Neural progenitor cell (in vitro differentiated cells): ENCODE results near the gene POLD3. TPM values are rescaled to one million over a fixed set of nuclear protein-coding genes. Genes with fewer than 3 reads are reported as not detected.
A peak's percentile ranks its signal among the peaks of the same experiment; 100 is the strongest.

Source experiments
- DNase-seq: peaks from one replicate; pipeline ENCODE4 v3.0.0-alpha.2; 2016; ENCODE audit warnings: low spot score
- H2AFZ ChIP-seq: fragments of 200-600 bp; sonication (generic); replicated peaks from 2 replicates; pipeline ENCODE4 v1.6.1; 2016; ENCODE audit warnings: antibody characterized with exemption
- H3F3A ChIP-seq: fragments of 200-600 bp; sonication (generic); 2 replicates; pipeline ENCODE4 v1.6.1; 2016; ENCODE audit warnings: antibody characterized with exemption, low read depth
- H3K27ac ChIP-seq: fragments of 200-600 bp; sonication (generic); 2 replicates; pipeline ENCODE4 v1.5.1; 2016; ENCODE audit warnings: mild to moderate bottlenecking
- H3K27me3 ChIP-seq: fragments of 200-600 bp; sonication (generic); 2 replicates; pipeline ENCODE4 v1.6.1; 2016; ENCODE audit warnings: mild to moderate bottlenecking, moderate library complexity
- H3K36me3 ChIP-seq: fragments of 200-600 bp; sonication (generic); 2 replicates; pipeline ENCODE4 v1.5.1; 2016
- H3K4me1 ChIP-seq: fragments of 200-600 bp; sonication (generic); 2 replicates; pipeline ENCODE4 v1.6.1; 2016; ENCODE audit warnings: mixed run types
- H3K4me2 ChIP-seq: fragments of 200-600 bp; sonication (generic); 2 replicates; pipeline ENCODE4 v1.6.1; 2016
- H3K4me3 ChIP-seq: fragments of 200-600 bp; sonication (generic); 2 replicates; pipeline ENCODE4 v1.5.1; 2016
- H3K79me2 ChIP-seq: fragments of 200-600 bp; sonication (generic); 2 replicates; pipeline ENCODE4 v1.6.1; 2016; ENCODE audit warnings: low read depth
- H3K9ac ChIP-seq: fragments of 200-600 bp; sonication (generic); 2 replicates; pipeline ENCODE4 v1.6.1; 2016
- H3K9me3 ChIP-seq: fragments of 200-600 bp; sonication (generic); 2 replicates; pipeline ENCODE4 v1.5.1; 2016; ENCODE audit warnings: low read depth
- H4K20me1 ChIP-seq: fragments of 200-600 bp; sonication (generic); 2 replicates; pipeline ENCODE4 v1.6.1; 2016; ENCODE audit warnings: low read depth
- H3K27ac Mint-ChIP-seq: 3 replicates; pipeline ENCODE4 v1.8.0; 2021; ENCODE audit warnings: mixed read lengths
- H3K27me3 Mint-ChIP-seq: 2 replicates; pipeline ENCODE4 v1.8.0; 2022; ENCODE audit warnings: low read depth, mild to moderate bottlenecking, inconsistent platforms, moderate library complexity, mixed read lengths; ENCODE audit not compliant: insufficient read depth
- H3K36me3 Mint-ChIP-seq: 3 replicates; pipeline ENCODE4 v1.8.0; 2021; ENCODE audit warnings: mixed read lengths
- H3K4me1 Mint-ChIP-seq: 3 replicates; pipeline ENCODE4 v1.8.0; 2021; ENCODE audit warnings: mixed read lengths
- H3K4me3 Mint-ChIP-seq: 3 replicates; pipeline ENCODE4 v1.8.0; 2021; ENCODE audit warnings: mild to moderate bottlenecking, moderate library complexity, mixed read lengths
- H3K9me3 Mint-ChIP-seq: 3 replicates; pipeline ENCODE4 v1.8.0; 2020; ENCODE audit warnings: mixed read lengths
- EZH2 ChIP-seq: fragments of 200-600 bp; sonication (generic); IDR thresholded peaks from 2 replicates; pipeline ENCODE4 v1.6.1; 2017; ENCODE audit warnings: antibody characterized with exemption, mild to moderate bottlenecking, moderate library complexity
- EZH2phosphoT487 ChIP-seq: fragments of 200-600 bp; sonication (generic); IDR thresholded peaks from 2 replicates; pipeline ENCODE4 v1.6.1; 2017; ENCODE audit warnings: antibody characterized with exemption
- total RNA-seq: library from RNA; depleted of rRNA; stranded (reverse); fragments of >200 nt; gene quantifications from 2 replicates; pipeline ENCODE4 v1.2.3, GENCODE V29; 2015; ENCODE audit warnings: low replicate concordance
- TF ChIP-seq, protein P1 (sequence below): fragments of 200-600 bp; sonication (generic); IDR thresholded peaks from 2 replicates; pipeline ENCODE4 v1.5.1; 2017; ENCODE audit warnings: antibody characterized with exemption, mild to moderate bottlenecking

The POLD3 gene, protein sequence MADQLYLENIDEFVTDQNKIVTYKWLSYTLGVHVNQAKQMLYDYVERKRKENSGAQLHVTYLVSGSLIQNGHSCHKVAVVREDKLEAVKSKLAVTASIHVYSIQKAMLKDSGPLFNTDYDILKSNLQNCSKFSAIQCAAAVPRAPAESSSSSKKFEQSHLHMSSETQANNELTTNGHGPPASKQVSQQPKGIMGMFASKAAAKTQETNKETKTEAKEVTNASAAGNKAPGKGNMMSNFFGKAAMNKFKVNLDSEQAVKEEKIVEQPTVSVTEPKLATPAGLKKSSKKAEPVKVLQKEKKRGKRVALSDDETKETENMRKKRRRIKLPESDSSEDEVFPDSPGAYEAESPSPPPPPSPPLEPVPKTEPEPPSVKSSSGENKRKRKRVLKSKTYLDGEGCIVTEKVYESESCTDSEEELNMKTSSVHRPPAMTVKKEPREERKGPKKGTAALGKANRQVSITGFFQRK
- total RNA-seq = 45.4 and 56.9 TPM in 2 replicates

DNA sequence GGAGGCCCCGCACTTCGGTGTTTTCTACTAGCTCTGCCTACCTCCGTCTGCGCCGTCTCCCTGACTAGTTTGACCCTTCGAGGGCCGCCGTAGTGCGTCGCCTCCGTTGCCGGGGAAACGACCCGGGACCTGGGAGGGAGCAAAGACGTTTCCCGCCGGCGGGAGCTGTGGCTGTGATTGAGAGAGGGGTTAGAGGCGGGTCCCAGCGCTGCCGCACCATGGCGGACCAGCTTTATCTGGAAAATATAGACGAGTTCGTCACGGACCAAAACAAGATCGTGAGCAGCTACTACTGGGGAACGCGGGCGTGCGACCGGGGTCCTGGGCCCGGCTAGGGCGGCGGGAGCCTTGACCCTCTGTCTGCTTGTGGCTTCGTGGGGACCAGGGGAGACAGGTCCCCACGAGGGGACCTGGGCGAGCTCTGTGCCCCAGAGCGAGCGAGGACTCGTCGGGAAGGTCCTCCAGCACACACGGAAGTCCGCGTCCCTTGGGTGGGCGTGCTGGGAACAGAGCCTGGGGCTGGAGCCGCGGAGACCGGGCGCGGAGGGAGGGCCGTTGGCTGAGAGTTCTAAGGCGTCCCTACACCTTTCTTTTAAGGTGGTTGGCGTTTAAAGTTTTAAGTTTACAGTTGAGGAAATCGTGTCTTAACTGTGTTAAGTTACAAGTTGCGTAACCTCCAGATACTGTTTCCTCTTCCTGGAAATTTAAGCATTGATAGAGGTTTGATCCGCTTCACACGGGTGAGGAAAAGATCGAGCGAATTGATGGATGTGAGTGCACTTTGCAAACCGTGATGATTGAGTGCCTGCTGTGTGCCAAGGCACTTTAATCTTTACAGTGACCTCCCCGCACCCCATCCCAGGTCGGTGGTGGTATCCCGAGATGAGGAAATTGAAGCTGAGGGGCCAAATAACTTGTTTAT lies at the start of gene POLD3:
TSS of gene POLD3 (plus strand) at position 142 of the 922 bp plus-strand sequence. CDS start at position 219, 77 bp downstream.
- peaks cover 7% of the 10 kb centered on the region for H3K9me3 Mint-ChIP-seq
- peaks cover 5% of the 10 kb centered on the region for H3K36me3 ChIP-seq
- H3K4me3 ChIP-seq = peak within 1 kb of the TSS; percentile 92
- H3K27me3 ChIP-seq = no peaks in the 10 kb centered on the region
- H3K4me1 ChIP-seq = peaks cover 15% of the 10 kb centered on the region
- peak within 1 kb of the TSS; percentile 100 for H3K4me3 Mint-ChIP-seq
- H3F3A ChIP-seq = no peaks in the 10 kb centered on the region
- H3K36me3 Mint-ChIP-seq = peaks cover 27% of the 10 kb centered on the region
- DNase-seq = peak; percentile 97
- peak within 1 kb of the TSS; percentile 97 for H3K4me2 ChIP-seq
- peak within 1 kb of the TSS; percentile 56 for H3K27ac ChIP-seq
- peak within 1 kb of the TSS; percentile 98 for H2AFZ ChIP-seq
- peaks cover 50% of the 10 kb centered on the region for H3K79me2 ChIP-seq
- no peak for TF ChIP-seq EZH2
- TF ChIP-seq, protein P1, sequence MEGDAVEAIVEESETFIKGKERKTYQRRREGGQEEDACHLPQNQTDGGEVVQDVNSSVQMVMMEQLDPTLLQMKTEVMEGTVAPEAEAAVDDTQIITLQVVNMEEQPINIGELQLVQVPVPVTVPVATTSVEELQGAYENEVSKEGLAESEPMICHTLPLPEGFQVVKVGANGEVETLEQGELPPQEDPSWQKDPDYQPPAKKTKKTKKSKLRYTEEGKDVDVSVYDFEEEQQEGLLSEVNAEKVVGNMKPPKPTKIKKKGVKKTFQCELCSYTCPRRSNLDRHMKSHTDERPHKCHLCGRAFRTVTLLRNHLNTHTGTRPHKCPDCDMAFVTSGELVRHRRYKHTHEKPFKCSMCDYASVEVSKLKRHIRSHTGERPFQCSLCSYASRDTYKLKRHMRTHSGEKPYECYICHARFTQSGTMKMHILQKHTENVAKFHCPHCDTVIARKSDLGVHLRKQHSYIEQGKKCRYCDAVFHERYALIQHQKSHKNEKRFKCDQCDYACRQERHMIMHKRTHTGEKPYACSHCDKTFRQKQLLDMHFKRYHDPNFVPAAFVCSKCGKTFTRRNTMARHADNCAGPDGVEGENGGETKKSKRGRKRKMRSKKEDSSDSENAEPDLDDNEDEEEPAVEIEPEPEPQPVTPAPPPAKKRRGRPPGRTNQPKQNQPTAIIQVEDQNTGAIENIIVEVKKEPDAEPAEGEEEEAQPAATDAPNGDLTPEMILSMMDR = no peak
- no peak for TF ChIP-seq EZH2phosphoT487
- peaks cover 2% of the 10 kb centered on the region for H3K27me3 Mint-ChIP-seq
- H3K9me3 ChIP-seq = no peaks in the 10 kb centered on the region
- H3K9ac ChIP-seq = peak within 1 kb of the TSS; percentile 95
- peak within 1 kb of the TSS; percentile 99 for H3K27ac Mint-ChIP-seq
- H4K20me1 ChIP-seq = no peaks in the 10 kb centered on the region
- peaks cover 24% of the 10 kb centered on the region for H3K4me1 Mint-ChIP-seq

DNA sequence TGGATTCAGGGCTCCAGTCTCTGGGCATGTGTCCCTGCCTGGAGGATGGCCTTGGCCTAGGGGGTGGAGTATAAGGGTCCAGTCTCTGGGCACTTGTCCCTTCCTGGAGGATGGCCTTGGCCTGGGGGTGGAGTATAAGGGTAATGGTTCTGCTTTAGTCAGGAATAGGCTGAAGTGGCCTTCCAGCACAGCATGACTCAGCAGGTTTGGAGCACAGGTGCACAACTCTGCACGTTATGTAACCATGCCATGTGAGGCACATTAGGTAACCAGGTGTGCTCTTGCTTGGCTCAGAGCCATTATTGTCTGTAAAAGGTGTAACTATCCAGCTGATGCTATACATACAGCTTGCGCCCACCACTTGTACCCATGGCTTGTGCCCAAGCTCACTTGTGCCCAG lies 48.4 kb upstream of the POLD3 start:
- Histone ChIP-seq H3K27me3 (no peaks in the 10 kb centered on the region), H3F3A (no peaks in the 10 kb centered on the region), H3K27ac (no peak overlapping the region), H3K4me2 (no peak overlapping the region), H3K9me3 (no peaks in the 10 kb centered on the region), H3K4me3 (no peak overlapping the region), H3K36me3 (no peaks in the 10 kb centered on the region), H2AFZ (no peak overlapping the region), H4K20me1 (no peaks in the 10 kb centered on the region), H3K9ac (no peak overlapping the region), H3K4me1 (no peaks in the 10 kb centered on the region), H3K79me2 (no peaks in the 10 kb centered on the region)
- no peak overlapping the region for H3K27ac Mint-ChIP-seq
- TF ChIP-seq EZH2phosphoT487 = no peak
- TF ChIP-seq, protein P1 = no peak
- TF ChIP-seq EZH2 = no peak
- DNase-seq = no peak
- no peaks in the 10 kb centered on the region for H3K36me3 Mint-ChIP-seq
- no peak overlapping the region for H3K4me3 Mint-ChIP-seq
- H3K4me1 Mint-ChIP-seq = peaks cover 2% of the 10 kb centered on the region
- peaks cover 3% of the 10 kb centered on the region for H3K27me3 Mint-ChIP-seq
- peaks cover 36% of the 10 kb centered on the region for H3K9me3 Mint-ChIP-seq

DNA sequence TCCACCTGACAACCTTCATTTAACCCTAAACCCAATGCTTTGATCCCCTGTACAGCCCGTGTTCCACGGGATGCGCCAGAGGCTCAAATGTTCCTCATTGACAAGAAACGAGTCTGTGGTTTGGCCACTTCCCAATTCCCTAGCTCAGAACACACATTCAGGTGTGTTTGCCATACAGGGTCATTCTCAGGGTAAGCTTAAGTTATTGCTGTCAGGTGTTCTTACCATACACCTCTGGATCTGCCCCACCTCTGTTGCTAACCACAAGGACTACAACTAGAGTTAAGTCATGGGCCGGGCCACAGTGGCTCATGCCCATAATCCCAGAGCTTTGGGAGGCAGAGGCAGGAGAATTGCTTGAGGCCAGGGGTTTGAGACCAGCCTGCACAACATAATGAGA lies 45.6 kb upstream of the POLD3 start:
- no peaks in the 10 kb centered on the region for H3F3A ChIP-seq
- Mint-ChIP-seq H3K27me3 (peaks cover 3% of the 10 kb centered on the region), H3K4me1 (no peaks in the 10 kb centered on the region)

More for the DNA sequence above, 45.6 kb upstream of the POLD3 start:
- H3K4me2 ChIP-seq = no peak overlapping the region
- no peaks in the 10 kb centered on the region for H3K79me2 ChIP-seq
- TF ChIP-seq EZH2phosphoT487 (no peak), EZH2 (no peak)
- TF ChIP-seq, protein P1 = no peak
- DNase-seq = no peak
- H3K4me1 ChIP-seq = no peaks in the 10 kb centered on the region
- no peaks in the 10 kb centered on the region for H3K27me3 ChIP-seq
- no peaks in the 10 kb centered on the region for H4K20me1 ChIP-seq
- H3K9me3 ChIP-seq = no peaks in the 10 kb centered on the region
- Mint-ChIP-seq H3K4me3 (no peak overlapping the region), H3K36me3 (no peaks in the 10 kb centered on the region), H3K27ac (no peak overlapping the region), H3K9me3 (peaks cover 28% of the 10 kb centered on the region)
- H3K36me3 ChIP-seq = no peaks in the 10 kb centered on the region
- no peak overlapping the region for H3K9ac ChIP-seq
- no peak overlapping the region for H2AFZ ChIP-seq
- no peak overlapping the region for H3K4me3 ChIP-seq
- no peak overlapping the region for H3K27ac ChIP-seq
